Gastrocnemius medialis (tissue), 4 donors: ENCODE data around the gene PID1. TPM values are rescaled to one million over a fixed set of nuclear protein-coding genes. Genes with fewer than 3 reads are reported as not detected.

Experiments used
- ATAC-seq, 2 donors: fragments of 150-250 bp; one replicate each; pipeline ENCODE4 v1.9.1; 2016
- DNase-seq, 2 donors: peaks; one replicate each; pipeline ENCODE4 v3.0.0-alpha.2; 2019
- H3K27ac ChIP-seq, 4 donors: fragments of 200-600 bp; sonication (generic); 1 replicate in 1 of 4; 2 replicates in 3 of 4; pipeline ENCODE4 v1.5.1; 2016 to 2018; ENCODE audit warnings: mild to moderate bottlenecking in 2 of 4, moderate library complexity in 1 of 4
- H3K27me3 ChIP-seq, 3 donors: fragments of 200-600 bp; sonication (generic) in 2 of 3; 1 replicate in 1 of 3; 2 replicates in 2 of 3; pipeline versions ENCODE4 v1.5.1 to v1.6.0; 2016 to 2019; ENCODE audit warnings: mild to moderate bottlenecking in 1 of 3, moderate library complexity in 1 of 3
- H3K36me3 ChIP-seq, 2 donors: fragments of 200-600 bp; sonication (generic) in 1 of 2; one replicate each; pipeline ENCODE4 v1.5.1; 2017 to 2018
- H3K4me1 ChIP-seq, 2 donors: fragments of 200-600 bp; sonication (generic) in 1 of 2; one replicate each; pipeline ENCODE4 v1.5.1; 2016 to 2017; ENCODE audit warnings: mild to moderate bottlenecking in 2 of 2
- H3K4me3 ChIP-seq, 4 donors: fragments of 200-600 bp; sonication (generic) in 3 of 4; 1 replicate in 1 of 4; 2 replicates in 3 of 4; pipeline ENCODE4 v1.5.1; 2016 to 2019; ENCODE audit warnings: mild to moderate bottlenecking in 2 of 4
- H3K9me3 ChIP-seq, 3 donors: fragments of 200-600 bp; sonication (generic) in 2 of 3; 1 replicate in 1 of 3; 2 replicates in 2 of 3; pipeline ENCODE4 v1.5.1; 2016 to 2019
- POLR2A ChIP-seq, 2 donors: fragments of 450-650 bp; IDR thresholded peaks; one replicate each; pipeline ENCODE4 v1.6.1; 2017; ENCODE audit warnings: antibody characterized with exemption in 2 of 2, mild to moderate bottlenecking in 2 of 2, moderate library complexity in 2 of 2
- in situ Hi-C, 4 donors: fragments of 200-750 bp; cut with MboI; loops; one replicate each; pipeline versions ENCODE4 v1.15.0 to v1.8.0; 2017; ENCODE audit warnings: low sequenced_read_pairs in 4 of 4
- intact Hi-C: fragments of 100-400 bp; cut with DNase I; formaldehyde crosslinking; loops from one replicate; pipeline ENCODE4 v1.15.1; 2023; ENCODE audit warnings: low total_unique reads
- total RNA-seq, 4 donors: library from RNA; depleted of rRNA; stranded (reverse); fragments of >200 nt; gene quantifications; one replicate each; pipeline versions ENCODE4 v1.1.0 to v1.2.3, GENCODE V29; 2016
- TF ChIP-seq, protein P1 (sequence below), 5 experiments: fragments of 450-650 bp in 3 of 5; fragments of 200-600 bp in 2 of 5; sonication (generic) in 2 of 5; IDR thresholded peaks in 4 of 5; conservative IDR thresholded peaks in 1 of 5; 1 replicate in 4 of 5; 2 replicates in 1 of 5; pipeline ENCODE4 v1.5.1; 2016 to 2019; ENCODE audit warnings: antibody characterized with exemption in 5 of 5, mild to moderate bottlenecking in 3 of 5, moderate library complexity in 3 of 5

Gene PID1
- total RNA-seq, 4 donors from 2014 or later = 11.3 to 24.3 (median 19.5) TPM

GRCh38 chr2:229240984-229241491 is 30.0 kb downstream of the PID1 start:
- intact Hi-C loops = no loop called here
- DNase-seq (no peak), ATAC-seq (no peak)
- no peaks in the 10 kb centered on the region for H3K4me1 ChIP-seq
- no peaks in the 10 kb centered on the region for H3K36me3 ChIP-seq
- no peaks in the 10 kb centered on the region for H3K27me3 ChIP-seq
- H3K27ac ChIP-seq = no peak overlapping the region
- in situ Hi-C loops = no loop called here
- H3K9me3 ChIP-seq = no peaks in the 10 kb centered on the region
- TF ChIP-seq POLR2A (IDR thresholded peaks at IDR 0.05) = no peak
- TF ChIP-seq, protein P1, sequence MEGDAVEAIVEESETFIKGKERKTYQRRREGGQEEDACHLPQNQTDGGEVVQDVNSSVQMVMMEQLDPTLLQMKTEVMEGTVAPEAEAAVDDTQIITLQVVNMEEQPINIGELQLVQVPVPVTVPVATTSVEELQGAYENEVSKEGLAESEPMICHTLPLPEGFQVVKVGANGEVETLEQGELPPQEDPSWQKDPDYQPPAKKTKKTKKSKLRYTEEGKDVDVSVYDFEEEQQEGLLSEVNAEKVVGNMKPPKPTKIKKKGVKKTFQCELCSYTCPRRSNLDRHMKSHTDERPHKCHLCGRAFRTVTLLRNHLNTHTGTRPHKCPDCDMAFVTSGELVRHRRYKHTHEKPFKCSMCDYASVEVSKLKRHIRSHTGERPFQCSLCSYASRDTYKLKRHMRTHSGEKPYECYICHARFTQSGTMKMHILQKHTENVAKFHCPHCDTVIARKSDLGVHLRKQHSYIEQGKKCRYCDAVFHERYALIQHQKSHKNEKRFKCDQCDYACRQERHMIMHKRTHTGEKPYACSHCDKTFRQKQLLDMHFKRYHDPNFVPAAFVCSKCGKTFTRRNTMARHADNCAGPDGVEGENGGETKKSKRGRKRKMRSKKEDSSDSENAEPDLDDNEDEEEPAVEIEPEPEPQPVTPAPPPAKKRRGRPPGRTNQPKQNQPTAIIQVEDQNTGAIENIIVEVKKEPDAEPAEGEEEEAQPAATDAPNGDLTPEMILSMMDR (IDR thresholded peaks at IDR 0.05 in 4 of 5, conservative IDR thresholded peaks at IDR 0.05 in 1 of 5) = no peak
- no peak overlapping the region for H3K4me3 ChIP-seq

DNA sequence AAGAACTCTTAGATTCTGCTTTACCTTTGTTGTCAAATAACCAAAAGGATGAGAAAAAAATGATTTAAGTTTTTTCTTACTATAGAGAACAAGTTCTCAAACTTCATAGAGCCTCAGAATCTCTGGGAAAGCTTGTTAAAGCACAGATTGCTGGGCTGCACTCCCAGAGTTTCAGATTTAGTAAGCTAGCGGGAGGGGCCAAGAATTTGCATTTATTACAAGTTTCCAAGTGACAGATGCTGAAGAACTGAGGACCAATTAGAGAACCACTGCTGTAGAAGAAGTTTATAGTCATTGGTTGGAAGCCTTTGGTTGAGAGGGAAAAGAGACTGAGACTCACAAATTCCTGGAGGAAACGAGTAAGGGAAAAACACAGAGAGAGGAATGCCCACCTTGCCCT is 32.1 kb downstream of the PID1 start:
- Histone ChIP-seq H3K27ac (no peak overlapping the region), H3K27me3 (no peaks in the 10 kb centered on the region), H3K4me1 (no peaks in the 10 kb centered on the region), H3K4me3 (no peak overlapping the region), H3K36me3 (no peaks in the 10 kb centered on the region), H3K9me3 (no peaks in the 10 kb centered on the region)
- in situ Hi-C loops = no loop called here
- no peak for DNase-seq
- intact Hi-C loops = no loop called here
- ATAC-seq = no peak
- TF ChIP-seq, protein P1 (IDR thresholded peaks at IDR 0.05 in 4 of 5, conservative IDR thresholded peaks at IDR 0.05 in 1 of 5) = no peak
- no peak for TF ChIP-seq POLR2A (IDR thresholded peaks at IDR 0.05)

GRCh38 chr2:229237270-229237669 is 33.8 kb downstream of the PID1 start:
- H3K27me3 ChIP-seq = no peaks in the 10 kb centered on the region
- H3K9me3 ChIP-seq = peaks cover 0 to 4% (median 0%) of the 10 kb centered on the region in 3 donors
- TF ChIP-seq POLR2A (IDR thresholded peaks at IDR 0.05) = no peak
- TF ChIP-seq, protein P1 (IDR thresholded peaks at IDR 0.05 in 4 of 5, conservative IDR thresholded peaks at IDR 0.05 in 1 of 5) = no peak
- intact Hi-C loops = no loop called here
- H3K27ac ChIP-seq = no peak overlapping the region
- in situ Hi-C loops = no loop called here
- H3K36me3 ChIP-seq = no peaks in the 10 kb centered on the region
- no peaks in the 10 kb centered on the region for H3K4me1 ChIP-seq
- H3K4me3 ChIP-seq = no peak overlapping the region
- ATAC-seq (no peak), DNase-seq (no peak)

- Histone ChIP-seq H3K4me1 (no peaks in the 10 kb centered on the region), H3K27ac (no peak overlapping the region), H3K4me3 (no peak overlapping the region), H3K27me3 (no peaks in the 10 kb centered on the region), H3K36me3 (no peaks in the 10 kb centered on the region), H3K9me3 (peaks cover 0 to 4% (median 0%) of the 10 kb centered on the region in 3 donors)
- no peak for TF ChIP-seq POLR2A (IDR thresholded peaks at IDR 0.05)
- TF ChIP-seq, protein P1 (IDR thresholded peaks at IDR 0.05 in 4 of 5, conservative IDR thresholded peaks at IDR 0.05 in 1 of 5) = no peak
- in situ Hi-C loops (no loop called here), intact Hi-C loops (no loop called here)
- DNase-seq = no peak
- ATAC-seq = peak in 1 of 2 donors; percentile 68
Observed at GRCh38 chr2:229235131-229235914, 35.8 kb downstream of the PID1 start.
